Stimulated activated CD8-positive, alpha-beta memory T cell treated with anti-CD3 and anti-CD28 coated beads, Interleukin-7, amount 100 ng/mL, for 48 hours (primary cell): ENCODE data around the gene EIF2B1.

Source experiments
- DNase-seq, 2 donors: peaks; one replicate each; pipeline ENCODE4 v3.0.0-alpha.2; 2020; ENCODE audit warnings: low read depth in 1 of 2; ENCODE audit errors: extremely low read depth in 1 of 2

The EIF2B1 gene

GRCh38 chr12:123571343-123571813, 62.1 kb downstream of the EIF2B1 start:
- DNase-seq, result no peak
